Liver (tissue), 3 donors: ENCODE measurements around the gene CLIP4.

Experiments used
- TF ChIP-seq, protein P1 (sequence below): fragments of 150-350 bp; IDR thresholded peaks from 2 replicates; pipeline ENCODE4 v1.5.1; 2017; ENCODE audit warnings: improper control_type of control experiment, low read depth, low read length; ENCODE audit not compliant: missing input control
- TF ChIP-seq, protein P2 (sequence below): IDR thresholded peaks from 2 replicates; pipeline ENCODE4 v1.6.1; 2016; ENCODE audit warnings: antibody characterized with exemption
- donor health status: healthy.
- donor health status: healthy.

DNA sequence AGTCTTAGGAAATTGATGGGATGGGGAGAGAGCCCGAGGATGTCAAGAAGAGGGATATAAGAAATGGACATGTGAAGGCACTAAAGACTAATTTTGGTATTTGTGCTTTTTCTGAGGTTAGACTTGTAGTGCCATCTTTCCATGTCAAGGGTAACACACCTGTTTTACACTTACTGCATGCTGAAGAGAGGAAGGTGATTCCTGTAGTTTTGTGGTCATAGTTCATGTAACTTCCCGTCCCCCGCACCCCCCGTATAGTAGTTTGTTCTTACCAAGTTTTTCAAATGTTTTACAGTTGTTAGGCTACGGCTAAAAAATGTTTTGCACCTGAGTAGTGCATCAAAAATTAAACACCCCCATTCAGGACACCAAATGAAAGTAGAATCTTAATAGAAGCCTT, 73.8 kb downstream of the CLIP4 start:
- TF ChIP-seq, protein P1, sequence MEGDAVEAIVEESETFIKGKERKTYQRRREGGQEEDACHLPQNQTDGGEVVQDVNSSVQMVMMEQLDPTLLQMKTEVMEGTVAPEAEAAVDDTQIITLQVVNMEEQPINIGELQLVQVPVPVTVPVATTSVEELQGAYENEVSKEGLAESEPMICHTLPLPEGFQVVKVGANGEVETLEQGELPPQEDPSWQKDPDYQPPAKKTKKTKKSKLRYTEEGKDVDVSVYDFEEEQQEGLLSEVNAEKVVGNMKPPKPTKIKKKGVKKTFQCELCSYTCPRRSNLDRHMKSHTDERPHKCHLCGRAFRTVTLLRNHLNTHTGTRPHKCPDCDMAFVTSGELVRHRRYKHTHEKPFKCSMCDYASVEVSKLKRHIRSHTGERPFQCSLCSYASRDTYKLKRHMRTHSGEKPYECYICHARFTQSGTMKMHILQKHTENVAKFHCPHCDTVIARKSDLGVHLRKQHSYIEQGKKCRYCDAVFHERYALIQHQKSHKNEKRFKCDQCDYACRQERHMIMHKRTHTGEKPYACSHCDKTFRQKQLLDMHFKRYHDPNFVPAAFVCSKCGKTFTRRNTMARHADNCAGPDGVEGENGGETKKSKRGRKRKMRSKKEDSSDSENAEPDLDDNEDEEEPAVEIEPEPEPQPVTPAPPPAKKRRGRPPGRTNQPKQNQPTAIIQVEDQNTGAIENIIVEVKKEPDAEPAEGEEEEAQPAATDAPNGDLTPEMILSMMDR = no peak
- TF ChIP-seq, protein P2, sequence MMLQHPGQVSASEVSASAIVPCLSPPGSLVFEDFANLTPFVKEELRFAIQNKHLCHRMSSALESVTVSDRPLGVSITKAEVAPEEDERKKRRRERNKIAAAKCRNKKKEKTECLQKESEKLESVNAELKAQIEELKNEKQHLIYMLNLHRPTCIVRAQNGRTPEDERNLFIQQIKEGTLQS = no peak
